ENCODE measurements around the gene DISP1.

The DISP1 gene

DNA sequence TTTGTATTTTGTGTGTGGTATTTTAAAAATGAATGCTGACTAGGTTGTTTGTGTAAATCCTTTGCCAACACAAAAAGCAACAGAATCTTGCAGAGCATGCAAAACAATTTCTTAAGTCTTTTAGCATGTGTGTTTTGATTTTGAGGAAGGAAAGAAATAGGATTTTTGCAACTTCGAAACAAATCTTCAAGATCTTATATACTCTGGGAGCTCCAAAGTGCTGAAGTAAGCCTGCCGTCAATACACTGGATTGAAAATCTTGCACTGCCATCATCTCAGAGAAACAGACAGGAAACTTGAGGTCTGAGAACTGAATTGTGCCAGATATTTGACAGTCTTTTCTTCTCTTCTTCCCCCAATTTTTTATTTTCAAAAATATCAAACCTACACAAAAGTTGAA lies 29.3 kb upstream of the DISP1 start:
- intact Hi-C loops (cut with micrococcal nuclease): no loop called here
- Mint-ChIP-seq H3K27ac (no peak overlapping the region), H3K4me1 (ENCODE audit: low read depth) (peaks cover 21% of the 10 kb centered on the region), H3K9me3 (peaks cover 14% of the 10 kb centered on the region), H3K4me3 (no peak overlapping the region), H3K27me3 (peaks cover 17% of the 10 kb centered on the region), H3K36me3 (ENCODE audit: low read depth) (no peaks in the 10 kb centered on the region)

DNA sequence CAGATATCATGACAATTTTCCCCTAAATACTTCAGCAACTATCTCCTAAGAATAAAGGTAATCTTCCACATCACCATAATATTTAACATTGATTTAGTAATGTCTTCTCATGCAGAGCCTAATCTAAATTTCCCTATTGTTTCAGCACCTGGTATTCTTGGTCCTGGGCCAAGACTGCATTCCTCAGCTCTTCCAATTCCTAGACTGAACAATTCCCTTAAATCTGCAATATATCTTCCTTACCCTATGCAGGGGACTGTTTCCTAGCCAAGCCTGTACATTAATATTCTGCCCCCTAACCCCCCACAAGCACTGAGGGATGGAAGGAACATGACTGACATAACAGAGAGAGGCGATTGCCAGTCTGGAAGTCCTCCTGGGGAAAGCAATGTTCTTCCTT lies 28.7 kb upstream of the DISP1 start:
- H3K4me1 Mint-ChIP-seq (ENCODE audit: low read depth): peaks cover 23% of the 10 kb centered on the region
- intact Hi-C loops (cut with micrococcal nuclease): no loop called here
- H3K9me3 Mint-ChIP-seq: peaks cover 12% of the 10 kb centered on the region
- peaks cover 17% of the 10 kb centered on the region for H3K27me3 Mint-ChIP-seq
- H3K27ac Mint-ChIP-seq: peak overlapping the region; percentile 12
- H3K36me3 Mint-ChIP-seq (ENCODE audit: low read depth): no peaks in the 10 kb centered on the region
- no peak overlapping the region for H3K4me3 Mint-ChIP-seq

DNA sequence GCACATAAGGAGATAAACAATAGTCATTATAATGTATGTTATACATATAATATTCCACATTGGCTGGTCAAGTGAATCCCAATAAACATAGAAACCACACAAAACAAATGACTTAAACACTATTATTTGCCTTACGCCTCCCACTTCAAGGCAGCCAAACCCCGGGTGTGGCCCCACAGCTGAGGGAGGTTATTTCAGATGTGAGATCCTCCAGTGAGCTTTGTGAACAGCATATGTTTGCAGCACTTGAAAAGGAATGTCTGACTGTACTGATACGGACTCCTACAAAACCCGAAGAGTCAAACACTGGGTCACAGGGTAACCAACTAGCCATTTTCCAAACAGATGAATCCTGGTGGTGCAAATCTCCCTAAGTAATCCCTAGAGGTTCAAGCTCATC lies 27.1 kb upstream of the DISP1 start:
- Mint-ChIP-seq H3K4me3 (no peak overlapping the region), H3K36me3 (ENCODE audit: low read depth) (no peaks in the 10 kb centered on the region), H3K9me3 (peaks cover 12% of the 10 kb centered on the region), H3K27ac (no peak overlapping the region), H3K4me1 (ENCODE audit: low read depth) (peaks cover 23% of the 10 kb centered on the region), H3K27me3 (peaks cover 12% of the 10 kb centered on the region)
- intact Hi-C loops (cut with micrococcal nuclease): no loop called here

DNA sequence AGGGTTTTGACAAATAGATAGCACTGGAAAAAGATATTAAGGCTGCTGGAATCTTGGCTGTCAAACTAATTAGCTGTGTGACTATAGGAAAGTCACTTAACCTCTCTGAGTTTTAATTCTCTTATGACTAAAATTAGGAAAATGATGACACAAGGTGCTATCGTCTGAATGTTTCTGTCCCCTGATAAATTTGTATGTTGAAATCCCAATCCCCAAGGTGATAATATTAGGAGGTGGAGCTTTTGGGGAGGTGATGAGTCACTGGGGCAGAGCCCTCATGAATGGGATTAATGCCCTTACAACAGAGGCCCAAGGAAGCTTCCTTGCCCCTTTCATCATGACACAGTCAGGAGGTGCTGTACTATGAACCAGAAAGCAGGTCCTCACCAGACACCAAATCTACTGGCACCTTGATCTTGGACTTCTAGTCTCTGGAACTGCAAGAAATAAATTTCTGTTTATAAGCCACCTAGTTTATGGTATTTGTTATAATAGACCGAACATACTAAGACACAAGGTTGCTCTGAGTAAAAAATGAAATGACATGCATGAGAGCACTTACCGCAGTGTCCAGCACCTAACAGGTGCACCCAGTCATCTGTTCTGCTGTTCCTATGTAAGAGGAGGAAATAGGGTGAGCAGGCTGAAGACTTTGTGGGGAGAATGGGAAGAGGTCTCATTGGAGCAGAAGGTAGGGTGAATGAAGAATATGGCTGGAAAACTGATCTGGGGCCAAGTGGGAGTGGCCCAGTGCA lies 26.3 kb upstream of the DISP1 start:
- Mint-ChIP-seq H3K4me1 (ENCODE audit: low read depth) (peaks cover 23% of the 10 kb centered on the region), H3K36me3 (ENCODE audit: low read depth) (no peaks in the 10 kb centered on the region), H3K27ac (no peak overlapping the region), H3K27me3 (peaks cover 10% of the 10 kb centered on the region), H3K4me3 (no peak overlapping the region), H3K9me3 (peaks cover 12% of the 10 kb centered on the region)
- intact Hi-C loops (cut with micrococcal nuclease): no loop called here

DNA sequence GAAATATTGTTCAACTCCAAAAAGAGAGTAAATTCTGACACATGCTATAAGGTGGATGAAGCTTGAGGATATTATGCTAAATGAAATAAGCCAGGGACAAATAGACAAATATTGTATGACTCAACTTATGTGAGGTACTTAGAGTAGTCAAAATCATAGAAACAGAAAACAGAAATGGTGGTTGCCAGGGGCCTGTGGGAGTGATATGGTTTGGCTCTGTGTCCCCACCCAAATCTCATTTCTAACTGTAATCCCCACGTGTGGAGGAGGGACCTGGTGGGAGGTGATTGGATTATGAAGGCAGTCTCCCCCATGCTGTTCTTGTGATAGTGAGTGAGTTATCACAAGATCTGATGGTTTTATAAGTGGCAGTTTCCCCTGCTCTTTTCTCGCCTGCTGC lies 24.7 kb upstream of the DISP1 start:
- Mint-ChIP-seq H3K4me3 (no peak overlapping the region), H3K27me3 (peaks cover 8% of the 10 kb centered on the region), H3K36me3 (ENCODE audit: low read depth) (no peaks in the 10 kb centered on the region), H3K9me3 (peaks cover 12% of the 10 kb centered on the region), H3K4me1 (ENCODE audit: low read depth) (peaks cover 15% of the 10 kb centered on the region), H3K27ac (no peak overlapping the region)
- intact Hi-C loops (cut with micrococcal nuclease): loop anchor here (10.0 kb wide), 1 partner anchor 335 kb away; no protein-coding TSS in a partner anchor

DNA sequence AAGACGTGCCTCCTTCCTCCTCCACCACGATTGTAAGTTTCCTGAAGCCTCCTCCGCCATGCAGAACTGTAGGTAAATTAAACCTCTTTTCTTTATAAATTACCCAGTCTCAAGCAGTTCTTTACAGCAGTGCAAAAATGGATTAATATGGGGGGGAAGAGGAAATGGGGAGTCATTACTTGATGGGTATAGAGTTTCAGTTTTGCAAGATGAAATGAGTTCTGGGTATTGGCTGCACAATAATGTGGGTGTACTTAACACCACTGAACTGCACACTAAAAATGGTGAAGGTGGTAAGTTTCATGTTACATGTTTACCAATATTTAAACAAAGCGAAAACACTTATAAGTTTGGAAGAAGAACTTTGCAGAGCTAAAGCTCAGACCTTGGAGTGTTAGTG lies 24.3 kb upstream of the DISP1 start:
- Mint-ChIP-seq H3K27me3 (peaks cover 7% of the 10 kb centered on the region), H3K36me3 (ENCODE audit: low read depth) (no peaks in the 10 kb centered on the region), H3K27ac (no peak overlapping the region), H3K4me1 (ENCODE audit: low read depth) (peaks cover 14% of the 10 kb centered on the region), H3K4me3 (no peak overlapping the region), H3K9me3 (peaks cover 12% of the 10 kb centered on the region)
- intact Hi-C loops (cut with micrococcal nuclease): loop anchor here (10.0 kb wide), 1 partner anchor 334 kb away; no protein-coding TSS in a partner anchor

DNA sequence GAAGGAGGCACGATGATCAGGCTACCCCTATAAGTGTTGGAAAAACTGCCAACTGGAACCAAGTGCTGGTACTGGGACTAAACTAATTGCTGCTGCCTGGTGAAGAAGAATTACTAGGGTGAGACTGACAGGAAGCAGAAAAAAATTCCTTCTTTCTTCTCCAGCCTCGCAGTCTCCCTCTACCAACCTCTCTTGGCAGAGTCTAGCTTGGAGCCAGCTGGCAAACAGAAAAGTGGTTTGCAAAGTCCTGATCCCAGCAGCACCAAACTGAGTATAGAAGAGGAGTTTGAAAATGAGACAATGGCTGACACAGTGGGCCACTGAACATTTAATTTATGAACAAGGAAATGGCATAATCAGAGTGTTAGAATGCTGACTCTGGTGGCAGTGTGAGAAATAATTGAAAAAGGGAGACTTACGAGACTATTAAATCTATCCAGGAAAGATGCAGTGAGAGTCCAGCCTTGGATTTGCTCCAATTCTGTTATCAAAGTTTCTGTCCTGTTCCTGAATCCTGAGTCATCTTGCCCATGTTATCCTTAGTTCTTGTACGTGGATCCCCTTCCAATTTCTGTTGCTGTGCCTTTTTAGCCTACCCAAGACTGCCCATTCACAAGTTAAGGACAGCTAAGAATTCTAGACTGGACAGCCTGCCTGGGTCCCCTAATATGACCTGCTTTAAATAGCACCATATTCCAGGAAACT lies 23.7 kb upstream of the DISP1 start:
- Mint-ChIP-seq H3K9me3 (peaks cover 12% of the 10 kb centered on the region), H3K4me1 (ENCODE audit: low read depth) (peaks cover 12% of the 10 kb centered on the region), H3K27me3 (peaks cover 7% of the 10 kb centered on the region), H3K27ac (no peak overlapping the region), H3K36me3 (ENCODE audit: low read depth) (no peaks in the 10 kb centered on the region), H3K4me3 (no peak overlapping the region)
- intact Hi-C loops (cut with micrococcal nuclease): loop anchor here (10.0 kb wide), 1 partner anchor 334 kb away; no protein-coding TSS in a partner anchor

DNA sequence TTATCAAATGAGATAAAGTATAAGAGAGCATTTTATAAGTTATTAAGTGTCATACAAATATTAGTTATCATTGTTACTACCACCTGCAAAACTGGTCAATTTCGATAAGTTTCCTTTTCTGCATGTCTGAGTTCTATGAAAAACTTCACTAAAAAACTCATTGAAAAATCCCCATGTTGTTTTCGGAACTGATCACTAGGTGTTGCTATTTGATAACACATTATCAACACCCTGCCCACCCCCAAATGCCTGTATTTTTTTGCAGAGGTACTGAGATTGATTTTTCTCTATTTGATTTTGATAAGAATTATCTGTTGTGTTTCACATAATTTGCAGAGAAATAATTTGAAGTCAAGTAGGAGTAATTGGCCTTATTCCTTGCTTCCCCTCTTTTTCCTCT lies 22.1 kb upstream of the DISP1 start:
- H3K27me3 Mint-ChIP-seq: peaks cover 10% of the 10 kb centered on the region
- peaks cover 5% of the 10 kb centered on the region for H3K4me1 Mint-ChIP-seq (ENCODE audit: low read depth)
- H3K27ac Mint-ChIP-seq: no peak overlapping the region
- no peak overlapping the region for H3K4me3 Mint-ChIP-seq
- no peaks in the 10 kb centered on the region for H3K36me3 Mint-ChIP-seq (ENCODE audit: low read depth)
- intact Hi-C loops (cut with micrococcal nuclease): loop anchor here (2.0 to 10.0 kb wide), 2 partner anchors 290 to 332 kb away; no protein-coding TSS in a partner anchor
- H3K9me3 Mint-ChIP-seq: peaks cover 12% of the 10 kb centered on the region

DNA sequence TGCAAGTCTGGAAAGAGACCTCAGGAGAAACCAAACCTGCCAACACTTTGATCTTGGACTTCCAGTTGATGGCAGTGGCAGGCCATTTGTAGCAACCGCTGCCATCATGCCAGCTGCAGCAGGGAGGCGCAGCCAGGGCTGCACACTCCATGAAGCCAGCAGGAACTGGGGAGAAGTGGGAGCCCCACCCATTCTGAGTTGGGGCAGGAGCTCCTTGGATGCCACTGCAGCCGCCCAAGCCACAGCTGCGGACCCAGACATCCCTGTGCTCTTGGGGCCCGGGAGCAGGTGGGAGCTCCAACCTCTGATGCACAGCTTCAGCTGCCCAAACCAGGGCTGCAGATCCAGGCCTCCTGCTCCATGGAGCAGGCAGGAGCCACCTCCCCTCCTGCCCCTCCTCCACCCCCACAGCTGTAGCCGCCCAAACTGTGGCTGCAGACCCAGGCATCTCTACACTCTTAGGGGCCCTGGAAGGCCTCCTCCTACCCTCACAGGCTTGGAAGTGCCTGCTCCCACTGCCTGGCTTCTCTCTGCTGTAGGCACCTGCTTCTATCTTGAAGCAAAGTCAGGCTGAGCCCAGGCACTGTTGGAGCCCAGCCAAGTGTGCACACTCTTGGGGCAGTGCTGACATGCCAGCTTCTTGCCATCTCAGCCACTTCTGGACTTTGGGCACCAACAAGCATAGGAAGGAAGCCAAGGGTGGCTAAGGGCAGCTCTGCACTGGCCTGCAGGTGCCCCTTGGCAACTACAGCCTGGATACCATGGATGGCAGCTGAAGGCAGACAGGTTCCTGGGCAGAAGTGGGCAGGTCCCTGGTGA lies 20.0 kb upstream of the DISP1 start:
- Mint-ChIP-seq H3K9me3 (peaks cover 8% of the 10 kb centered on the region), H3K27me3 (peaks cover 18% of the 10 kb centered on the region), H3K4me3 (no peak overlapping the region), H3K4me1 (ENCODE audit: low read depth) (peaks cover 5% of the 10 kb centered on the region), H3K36me3 (ENCODE audit: low read depth) (no peaks in the 10 kb centered on the region), H3K27ac (no peak overlapping the region)
- intact Hi-C loops (cut with micrococcal nuclease): loop anchor here (10.0 kb wide), 1 partner anchor 330 kb away; no protein-coding TSS in a partner anchor

DNA sequence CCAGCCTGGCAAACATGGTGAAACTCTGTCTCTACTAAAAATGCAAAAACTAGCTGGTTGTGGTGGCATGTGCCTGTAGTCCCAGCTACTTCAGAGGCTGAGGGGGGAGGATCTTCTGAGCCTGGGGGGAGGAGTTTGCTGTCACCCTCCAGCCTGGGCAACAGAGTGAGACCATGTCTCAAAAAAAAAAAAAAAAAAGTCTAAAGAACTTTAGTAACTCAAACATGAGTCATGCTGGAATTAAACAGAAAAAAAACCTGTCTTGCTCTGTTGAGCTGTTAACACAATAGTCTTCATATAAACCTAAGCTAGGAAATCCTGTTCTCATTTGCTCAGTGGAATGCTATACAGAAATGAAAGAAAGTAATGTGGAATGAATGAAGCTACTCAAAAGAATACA lies 16.7 kb upstream of the DISP1 start:
- Mint-ChIP-seq H3K36me3 (ENCODE audit: low read depth) (no peaks in the 10 kb centered on the region), H3K9me3 (no peaks in the 10 kb centered on the region), H3K4me3 (no peak overlapping the region), H3K4me1 (ENCODE audit: low read depth) (no peaks in the 10 kb centered on the region), H3K27ac (no peak overlapping the region), H3K27me3 (peaks cover 20% of the 10 kb centered on the region)
- intact Hi-C loops (cut with micrococcal nuclease): loop anchor here (10.0 kb wide), 1 partner anchor 327 kb away; no protein-coding TSS in a partner anchor

DNA sequence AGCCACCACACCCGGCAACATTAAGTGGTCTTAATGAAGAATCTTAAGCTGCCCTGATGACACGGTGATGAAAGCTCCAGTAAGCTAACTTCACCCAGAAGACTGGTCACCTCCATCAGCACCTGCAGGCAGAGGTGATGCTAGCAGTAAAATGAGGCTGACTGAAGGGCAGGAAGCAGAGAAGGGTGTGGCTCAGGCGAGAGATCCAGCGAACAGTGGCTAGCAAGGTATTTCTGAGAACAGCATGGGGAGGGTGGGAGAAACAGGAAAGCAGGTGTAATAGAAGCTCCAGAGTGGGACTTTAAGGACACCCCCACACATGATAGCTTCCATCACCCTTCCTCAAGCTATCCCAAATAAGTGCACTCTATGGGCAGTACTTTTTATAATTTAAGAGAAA lies 15.9 kb upstream of the DISP1 start:
- Mint-ChIP-seq H3K36me3 (ENCODE audit: low read depth) (no peaks in the 10 kb centered on the region), H3K4me3 (no peak overlapping the region), H3K9me3 (no peaks in the 10 kb centered on the region), H3K27me3 (peaks cover 23% of the 10 kb centered on the region), H3K27ac (no peak overlapping the region), H3K4me1 (ENCODE audit: low read depth) (no peaks in the 10 kb centered on the region)
- intact Hi-C loops (cut with micrococcal nuclease): loop anchor here (10.0 kb wide), 1 partner anchor 326 kb away; no protein-coding TSS in a partner anchor

DNA sequence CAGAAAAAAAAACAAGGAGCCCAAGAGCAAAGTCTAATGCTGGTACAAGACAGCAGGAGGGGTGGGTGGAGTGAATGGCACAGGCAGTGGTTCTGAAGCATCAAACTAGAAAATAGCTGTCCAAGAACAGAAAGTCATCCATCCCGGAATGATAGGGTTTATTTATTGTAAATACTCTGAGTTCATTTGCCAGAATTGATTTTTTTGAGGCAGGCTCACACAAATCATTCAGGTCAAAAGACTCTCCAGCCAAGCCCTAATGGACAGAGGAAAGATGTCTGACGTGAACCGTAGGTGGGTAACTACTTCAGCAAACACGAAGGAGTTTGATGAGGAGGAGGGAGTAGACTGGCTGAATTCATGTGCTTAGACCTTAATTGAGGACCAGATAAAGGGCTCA lies 13.8 kb upstream of the DISP1 start:
- H3K4me3 Mint-ChIP-seq: no peak overlapping the region
- H3K9me3 Mint-ChIP-seq: no peaks in the 10 kb centered on the region
- H3K36me3 Mint-ChIP-seq (ENCODE audit: low read depth): no peaks in the 10 kb centered on the region
- H3K4me1 Mint-ChIP-seq (ENCODE audit: low read depth): no peaks in the 10 kb centered on the region
- intact Hi-C loops (cut with micrococcal nuclease): no loop called here
- peaks cover 22% of the 10 kb centered on the region for H3K27me3 Mint-ChIP-seq
- H3K27ac Mint-ChIP-seq: no peak overlapping the region

DNA sequence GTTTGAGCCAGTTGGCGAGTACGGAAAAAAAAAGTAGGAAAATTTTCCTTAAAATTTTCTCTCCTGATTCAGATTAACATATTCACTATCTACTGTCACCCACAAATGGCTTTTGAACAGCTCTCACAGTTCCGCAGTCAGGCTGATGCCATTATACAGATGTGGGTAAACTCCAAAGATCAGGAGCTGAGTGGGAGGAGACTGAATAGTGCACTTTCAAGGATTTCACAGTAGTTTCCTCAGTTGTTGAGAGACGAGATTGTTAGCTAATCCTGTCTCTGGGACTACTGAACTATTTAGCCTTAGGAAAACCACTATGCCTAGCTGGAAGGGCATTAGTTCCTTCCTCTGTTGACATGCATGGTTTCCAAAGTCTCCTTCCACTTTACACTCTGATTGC lies 3.2 kb upstream of the DISP1 start:
- intact Hi-C loops (cut with micrococcal nuclease): loop anchor here (10.0 kb wide), 1 partner anchor 347 kb away; no protein-coding TSS in a partner anchor
- Mint-ChIP-seq H3K27me3 (no peaks in the 10 kb centered on the region), H3K4me3 (no peak overlapping the region), H3K9me3 (no peaks in the 10 kb centered on the region), H3K27ac (no peak overlapping the region), H3K4me1 (ENCODE audit: low read depth) (peaks cover 14% of the 10 kb centered on the region), H3K36me3 (ENCODE audit: low read depth) (peaks cover 8% of the 10 kb centered on the region)

Data from dendritic cell treated with granulocyte-macrophage colony-stimulating factor and Interleukin-4, amounts not matched to agents 40 ng/mL and 50 ng/mL, for 4 days (primary cell).